Measurements from ENCODE around the gene FOXQ1. TPM values are rescaled to one million over a fixed set of nuclear protein-coding genes. Genes with fewer than 3 reads are reported as not detected.

FOXQ1 gene
- total and polyA plus RNA-seq, 4 donors, result 0.28 to 1.1 TPM; not detected in 2

- TF ChIP-seq, protein P1, sequence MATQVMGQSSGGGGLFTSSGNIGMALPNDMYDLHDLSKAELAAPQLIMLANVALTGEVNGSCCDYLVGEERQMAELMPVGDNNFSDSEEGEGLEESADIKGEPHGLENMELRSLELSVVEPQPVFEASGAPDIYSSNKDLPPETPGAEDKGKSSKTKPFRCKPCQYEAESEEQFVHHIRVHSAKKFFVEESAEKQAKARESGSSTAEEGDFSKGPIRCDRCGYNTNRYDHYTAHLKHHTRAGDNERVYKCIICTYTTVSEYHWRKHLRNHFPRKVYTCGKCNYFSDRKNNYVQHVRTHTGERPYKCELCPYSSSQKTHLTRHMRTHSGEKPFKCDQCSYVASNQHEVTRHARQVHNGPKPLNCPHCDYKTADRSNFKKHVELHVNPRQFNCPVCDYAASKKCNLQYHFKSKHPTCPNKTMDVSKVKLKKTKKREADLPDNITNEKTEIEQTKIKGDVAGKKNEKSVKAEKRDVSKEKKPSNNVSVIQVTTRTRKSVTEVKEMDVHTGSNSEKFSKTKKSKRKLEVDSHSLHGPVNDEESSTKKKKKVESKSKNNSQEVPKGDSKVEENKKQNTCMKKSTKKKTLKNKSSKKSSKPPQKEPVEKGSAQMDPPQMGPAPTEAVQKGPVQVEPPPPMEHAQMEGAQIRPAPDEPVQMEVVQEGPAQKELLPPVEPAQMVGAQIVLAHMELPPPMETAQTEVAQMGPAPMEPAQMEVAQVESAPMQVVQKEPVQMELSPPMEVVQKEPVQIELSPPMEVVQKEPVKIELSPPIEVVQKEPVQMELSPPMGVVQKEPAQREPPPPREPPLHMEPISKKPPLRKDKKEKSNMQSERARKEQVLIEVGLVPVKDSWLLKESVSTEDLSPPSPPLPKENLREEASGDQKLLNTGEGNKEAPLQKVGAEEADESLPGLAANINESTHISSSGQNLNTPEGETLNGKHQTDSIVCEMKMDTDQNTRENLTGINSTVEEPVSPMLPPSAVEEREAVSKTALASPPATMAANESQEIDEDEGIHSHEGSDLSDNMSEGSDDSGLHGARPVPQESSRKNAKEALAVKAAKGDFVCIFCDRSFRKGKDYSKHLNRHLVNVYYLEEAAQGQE (IDR thresholded peaks at IDR 0.05), result no peak
- TF ChIP-seq FOXA1 (IDR thresholded peaks at IDR 0.05) (no peak), ZBTB33 (IDR thresholded peaks at IDR 0.05) (no peak), JUND (IDR thresholded peaks at IDR 0.05) (no peak), FOXA2 (IDR thresholded peaks at IDR 0.05) (no peak)
Measured at GRCh38 chr6:1314617-1315016, 2.7 kb downstream of the FOXQ1 start (continued).

- H3K4me3 ChIP-seq (ENCODE audit: low read depth in 1 of 3, low read length in 3 of 3), result no peak overlapping the region
Measured at GRCh38 chr6:1315201-1315559, 3.3 kb downstream of the FOXQ1 start.

More at GRCh38 chr6:1315201-1315559, 3.3 kb downstream of the FOXQ1 start:
- WGBS, result 77% methylated on average over 1 of the region's 1 CpG
- DNase-seq (ENCODE audit: low spot score), result no peak
- no peak for TF ChIP-seq ATF3 (IDR thresholded peaks at IDR 0.05)
- no peak for TF ChIP-seq GABPA (IDR thresholded peaks at IDR 0.05 in 1 of 2, conservative IDR thresholded peaks at IDR 0.05 in 1 of 2)
- no peak for TF ChIP-seq EGR1 (IDR thresholded peaks at IDR 0.05; ENCODE audit: low read depth in 2 of 2)
- TF ChIP-seq HNF4A (conservative IDR thresholded peaks at IDR 0.05), result no peak
- TF ChIP-seq, protein P1 (IDR thresholded peaks at IDR 0.05), result no peak
- no peak for TF ChIP-seq FOXA1 (IDR thresholded peaks at IDR 0.05)
- no peak for TF ChIP-seq JUND (IDR thresholded peaks at IDR 0.05)
- no peak for TF ChIP-seq TAF1 (conservative IDR thresholded peaks at IDR 0.05)
- TF ChIP-seq SP1 (IDR thresholded peaks at IDR 0.05), result no peak
- no peak for TF ChIP-seq RAD21 (IDR thresholded peaks at IDR 0.05)
- TF ChIP-seq CTCF (IDR thresholded peaks at IDR 0.05; ENCODE audit: low read depth, low read length, missing input control), result no peak
- Histone ChIP-seq H3K4me1 (ENCODE audit: control insufficient read depth in 4 of 4, insufficient read depth in 4 of 4, low read length in 3 of 4) (peaks cover 15 to 40% (median 24%) of the 10 kb centered on the region in 4 donors), H3K36me3 (ENCODE audit: control insufficient read depth in 4 of 4, insufficient read depth in 3 of 4, low read depth in 1 of 4, low read length in 3 of 4) (no peaks in the 10 kb centered on the region), H3K27me3 (ENCODE audit: control insufficient read depth in 4 of 4, insufficient read depth in 4 of 4, low read length in 3 of 4) (peaks cover 0 to 3% (median 1%) of the 10 kb centered on the region in 4 donors), H3K27ac (ENCODE audit: low read depth in 1 of 2, low read length in 2 of 2) (no peak overlapping the region), H3K9ac (ENCODE audit: low read depth in 1 of 2, low read length in 2 of 2) (no peak overlapping the region), H3K9me3 (ENCODE audit: control insufficient read depth in 4 of 4, low read length in 3 of 4) (no peaks in the 10 kb centered on the region)
